SIG-M5 (cell line): Measurements from ENCODE around the gene NPTX2.
"Not testable (repeated sequence)": the region's sequence is repeated elsewhere in the genome, so short reads cannot be mapped to it uniquely, and the experiment has no call there.

Experiments used
- DNase-seq: peaks from one replicate; lab custom pipeline; 2025; lab: John Stamatoyannopoulos, UW

Gene NPTX2, protein sequence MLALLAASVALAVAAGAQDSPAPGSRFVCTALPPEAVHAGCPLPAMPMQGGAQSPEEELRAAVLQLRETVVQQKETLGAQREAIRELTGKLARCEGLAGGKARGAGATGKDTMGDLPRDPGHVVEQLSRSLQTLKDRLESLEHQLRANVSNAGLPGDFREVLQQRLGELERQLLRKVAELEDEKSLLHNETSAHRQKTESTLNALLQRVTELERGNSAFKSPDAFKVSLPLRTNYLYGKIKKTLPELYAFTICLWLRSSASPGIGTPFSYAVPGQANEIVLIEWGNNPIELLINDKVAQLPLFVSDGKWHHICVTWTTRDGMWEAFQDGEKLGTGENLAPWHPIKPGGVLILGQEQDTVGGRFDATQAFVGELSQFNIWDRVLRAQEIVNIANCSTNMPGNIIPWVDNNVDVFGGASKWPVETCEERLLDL

DNA sequence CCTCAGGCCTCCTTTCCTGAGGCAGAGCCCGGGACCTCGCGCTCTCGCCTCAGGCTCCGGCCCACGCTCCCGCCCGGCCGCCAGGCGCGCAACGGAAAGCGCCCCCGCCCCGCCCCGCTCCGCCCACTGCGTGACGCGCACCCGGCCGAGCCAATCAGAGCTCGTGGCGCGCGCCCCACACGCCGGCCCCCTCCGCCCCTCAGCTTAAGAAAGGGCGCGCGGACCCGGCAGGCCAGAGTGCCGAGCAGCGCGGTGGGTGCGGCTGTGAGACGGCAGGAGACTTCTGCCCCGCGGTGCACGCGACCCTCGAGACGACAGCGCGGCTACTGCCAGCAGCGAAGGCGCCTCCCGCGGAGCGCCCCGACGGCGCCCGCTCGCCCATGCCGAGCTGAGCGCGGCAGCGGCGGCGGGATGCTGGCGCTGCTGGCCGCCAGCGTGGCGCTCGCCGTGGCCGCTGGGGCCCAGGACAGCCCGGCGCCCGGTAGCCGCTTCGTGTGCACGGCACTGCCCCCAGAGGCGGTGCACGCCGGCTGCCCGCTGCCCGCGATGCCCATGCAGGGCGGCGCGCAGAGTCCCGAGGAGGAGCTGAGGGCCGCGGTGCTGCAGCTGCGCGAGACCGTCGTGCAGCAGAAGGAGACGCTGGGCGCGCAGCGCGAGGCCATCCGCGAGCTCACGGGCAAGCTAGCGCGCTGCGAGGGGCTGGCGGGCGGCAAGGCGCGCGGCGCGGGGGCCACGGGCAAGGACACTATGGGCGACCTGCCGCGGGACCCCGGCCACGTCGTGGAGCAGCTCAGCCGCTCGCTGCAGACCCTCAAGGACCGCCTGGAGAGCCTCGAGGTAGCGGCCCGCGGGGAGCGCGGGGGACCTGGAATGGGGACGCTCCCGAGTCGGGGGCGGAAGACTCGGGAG, at the start of gene NPTX2:
Gene NPTX2 (plus strand): TSS at position 235 of the 909 bp plus-strand sequence. CDS start 177 bp downstream, at position 412.
- DNase-seq: no peak

DNA sequence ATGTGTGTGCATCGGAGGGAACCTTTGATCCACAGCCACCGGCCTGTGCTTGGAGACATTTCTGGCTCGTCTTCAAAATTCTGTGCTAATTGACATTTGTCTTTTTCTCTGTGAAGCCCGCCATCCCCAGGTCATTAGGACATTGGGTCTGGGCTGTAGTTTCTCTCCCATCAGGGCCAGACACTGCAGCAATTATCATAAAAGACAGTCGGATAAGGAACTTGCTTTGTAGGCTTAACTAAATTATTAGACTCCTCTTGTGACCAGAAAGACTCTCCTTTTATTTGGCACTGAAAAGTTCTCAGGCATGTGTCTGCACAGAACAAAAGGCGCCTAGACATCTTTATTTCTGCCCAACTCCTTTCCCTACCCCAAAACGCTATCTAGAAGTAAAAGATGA, 49.1 kb upstream of the NPTX2 start:
- DNase-seq: no peak

DNA sequence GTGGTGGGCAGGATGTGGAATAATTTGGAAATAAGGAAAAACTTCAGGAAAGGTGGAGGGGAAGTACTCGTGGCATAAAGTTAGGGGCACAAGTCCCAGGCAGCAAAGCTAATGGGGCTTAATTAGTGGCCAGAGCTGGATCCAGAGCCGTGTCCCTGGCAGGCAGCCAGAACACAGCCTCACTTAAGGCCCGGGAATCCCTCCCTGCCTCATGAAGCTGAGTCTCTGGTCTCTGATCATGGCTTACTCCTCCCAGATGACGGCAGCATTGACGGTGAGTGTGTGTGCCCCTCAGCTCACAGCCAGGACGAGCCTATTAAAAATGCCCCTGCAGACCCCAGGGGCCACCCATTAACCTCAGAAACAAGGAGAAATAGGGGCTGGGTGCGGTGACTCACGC, 48.2 kb upstream of the NPTX2 start:
- no peak for DNase-seq

GRCh38 chr7:98569691-98570337, 47.3 kb upstream of the NPTX2 start:
- no peak for DNase-seq

DNA sequence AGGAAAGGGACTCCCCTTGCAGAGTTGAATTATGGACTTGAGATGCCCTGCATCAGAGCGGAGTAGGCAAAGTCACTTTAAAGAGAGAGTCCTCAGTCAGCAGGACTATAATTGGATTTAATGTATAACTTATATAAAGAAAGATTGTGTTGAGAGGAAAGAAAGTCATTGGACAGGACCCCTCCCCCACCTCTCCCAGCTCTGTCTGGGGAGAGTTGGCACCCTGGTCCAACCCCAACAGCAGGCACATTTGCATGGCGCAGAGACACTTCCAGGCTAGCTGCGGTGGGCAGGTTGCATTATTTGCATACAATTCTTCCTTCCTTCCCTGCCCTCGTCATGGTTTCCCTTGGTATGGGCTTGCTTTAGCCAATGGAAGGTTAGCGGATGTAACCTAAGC, 46.1 kb upstream of the NPTX2 start:
- DNase-seq: no peak

GRCh38 chr7:98571986-98572385, 45.1 kb upstream of the NPTX2 start:
- DNase-seq: no peak

GRCh38 chr7:98572716-98573115, 44.4 kb upstream of the NPTX2 start:
- DNase-seq: not testable (repeated sequence)

GRCh38 chr7:98573816-98574215, 43.3 kb upstream of the NPTX2 start:
- DNase-seq: no peak

GRCh38 chr7:98575878-98576277, 41.2 kb upstream of the NPTX2 start:
- DNase-seq: no peak

- no peak for DNase-seq
Observed at GRCh38 chr7:98584830-98585229, 32.3 kb upstream of the NPTX2 start.

DNA sequence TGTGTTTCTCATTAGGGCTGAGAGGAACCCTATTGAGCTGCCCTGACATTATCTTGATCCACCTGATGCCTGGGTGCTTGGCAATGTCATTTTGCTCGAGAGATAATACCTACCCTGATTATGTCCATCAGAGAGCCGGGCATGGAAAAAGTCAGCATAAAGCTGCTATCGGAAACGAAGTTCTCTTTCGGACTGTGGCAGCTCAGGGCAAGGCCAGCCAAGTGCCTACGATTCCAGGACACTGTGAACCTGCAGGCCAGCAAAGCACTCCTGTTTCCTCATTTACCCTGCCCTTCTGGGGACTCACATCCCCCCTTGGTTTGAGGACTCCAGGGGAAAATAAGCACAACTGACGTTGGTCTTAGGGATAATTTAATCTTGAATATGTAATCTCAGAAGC, 25.2 kb upstream of the NPTX2 start:
- DNase-seq: no peak

DNA sequence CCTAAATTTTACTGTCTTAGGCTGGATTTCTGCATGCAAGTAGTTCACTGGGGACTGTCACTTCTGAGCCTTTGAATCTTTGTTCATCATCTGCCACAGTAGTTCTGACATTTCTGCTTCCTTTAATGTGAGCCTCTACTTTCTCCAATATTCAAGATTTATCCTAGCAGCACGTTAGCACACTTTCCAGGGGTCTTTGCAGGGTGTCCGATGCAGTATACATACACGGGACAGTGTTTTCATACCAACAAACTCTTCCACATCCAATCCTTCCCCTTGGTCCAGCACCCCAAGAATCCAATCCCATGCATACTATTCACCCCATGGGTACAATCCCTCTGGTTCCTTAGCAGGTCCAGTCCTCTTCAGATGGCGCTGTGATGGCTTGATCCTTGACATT, 22.7 kb upstream of the NPTX2 start:
- DNase-seq: no peak

DNA sequence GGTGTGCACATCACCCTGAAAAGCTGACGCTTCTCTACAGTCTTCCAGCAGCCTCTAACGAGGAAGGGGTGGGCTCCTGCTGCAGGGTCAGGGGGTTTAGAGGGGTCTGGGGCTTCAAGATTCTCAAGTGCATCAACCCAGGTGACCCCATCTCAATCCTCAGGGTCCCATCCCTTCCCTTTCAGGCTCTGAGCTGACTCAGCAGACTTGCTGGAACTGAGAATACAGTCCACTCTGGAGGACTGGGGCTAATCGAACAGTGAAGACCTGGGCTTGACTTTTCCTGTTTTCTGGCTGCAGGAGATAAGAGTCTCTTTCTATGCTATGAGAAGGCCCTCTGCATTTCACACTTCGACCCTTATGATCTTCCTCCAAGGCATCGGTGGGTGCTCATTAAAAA, 22.3 kb upstream of the NPTX2 start:
- no peak for DNase-seq

DNA sequence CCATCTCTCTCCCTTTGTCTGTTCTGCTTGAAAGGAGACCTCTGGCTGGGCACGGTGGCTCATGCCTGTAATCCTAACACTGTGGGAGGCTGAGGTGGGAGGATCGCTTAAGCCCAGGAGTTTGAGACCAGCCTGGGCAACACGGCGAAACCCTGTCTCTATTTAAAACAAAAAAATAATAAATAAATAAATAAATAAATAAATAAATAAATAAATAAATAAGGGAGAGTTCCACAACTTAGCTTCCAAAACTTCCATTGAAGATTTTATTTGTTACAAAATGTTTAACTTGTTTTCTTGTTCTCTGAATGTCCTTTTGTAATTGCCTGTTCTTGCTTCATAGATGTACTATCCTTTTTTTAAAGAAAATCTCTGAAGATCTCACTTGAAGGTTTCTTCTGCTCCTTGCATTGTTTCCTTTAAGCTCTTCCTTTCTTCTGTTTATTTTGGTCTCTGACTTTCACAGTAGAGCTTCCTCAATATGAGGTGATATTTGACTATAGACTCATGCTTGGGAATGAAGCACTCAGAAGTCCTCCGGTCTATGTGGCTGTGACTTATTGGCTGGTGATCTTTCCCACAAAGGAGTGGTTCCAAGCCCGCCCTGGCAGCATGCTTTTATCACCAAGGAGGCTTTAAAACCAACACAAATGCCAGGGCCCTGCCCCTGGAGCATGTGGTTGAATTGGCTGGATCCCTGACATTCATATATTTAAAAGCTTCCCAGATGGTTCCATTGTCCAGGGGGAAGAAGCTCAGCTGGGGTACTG, 18.1 kb upstream of the NPTX2 start:
- DNase-seq: no peak

GRCh38 chr7:98599886-98600285, 17.2 kb upstream of the NPTX2 start:
- DNase-seq: no peak

GRCh38 chr7:98602755-98603398, 14.2 kb upstream of the NPTX2 start:
- no peak for DNase-seq

DNA sequence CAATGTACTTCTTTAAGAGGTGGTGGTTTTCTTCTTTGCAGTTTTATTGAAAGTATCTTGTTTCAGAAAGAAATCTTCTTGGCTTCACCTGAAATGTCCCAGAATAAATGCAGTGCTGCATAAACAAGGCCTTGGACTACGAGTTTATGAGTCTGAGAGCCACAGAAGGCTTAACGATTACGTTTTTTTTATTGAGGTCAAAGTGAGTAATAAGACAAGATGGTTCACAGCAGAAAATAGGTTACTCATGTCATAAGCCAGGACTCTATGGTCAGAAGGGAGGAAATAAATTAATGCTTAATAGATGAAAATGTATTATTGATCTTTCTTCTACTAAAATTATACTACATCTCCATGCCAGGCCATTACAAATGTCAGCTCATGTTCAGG, 13.7 kb upstream of the NPTX2 start:
- no peak for DNase-seq

- DNase-seq: no peak
Observed at GRCh38 chr7:98613601-98614425, 3.3 kb upstream of the NPTX2 start.

DNA sequence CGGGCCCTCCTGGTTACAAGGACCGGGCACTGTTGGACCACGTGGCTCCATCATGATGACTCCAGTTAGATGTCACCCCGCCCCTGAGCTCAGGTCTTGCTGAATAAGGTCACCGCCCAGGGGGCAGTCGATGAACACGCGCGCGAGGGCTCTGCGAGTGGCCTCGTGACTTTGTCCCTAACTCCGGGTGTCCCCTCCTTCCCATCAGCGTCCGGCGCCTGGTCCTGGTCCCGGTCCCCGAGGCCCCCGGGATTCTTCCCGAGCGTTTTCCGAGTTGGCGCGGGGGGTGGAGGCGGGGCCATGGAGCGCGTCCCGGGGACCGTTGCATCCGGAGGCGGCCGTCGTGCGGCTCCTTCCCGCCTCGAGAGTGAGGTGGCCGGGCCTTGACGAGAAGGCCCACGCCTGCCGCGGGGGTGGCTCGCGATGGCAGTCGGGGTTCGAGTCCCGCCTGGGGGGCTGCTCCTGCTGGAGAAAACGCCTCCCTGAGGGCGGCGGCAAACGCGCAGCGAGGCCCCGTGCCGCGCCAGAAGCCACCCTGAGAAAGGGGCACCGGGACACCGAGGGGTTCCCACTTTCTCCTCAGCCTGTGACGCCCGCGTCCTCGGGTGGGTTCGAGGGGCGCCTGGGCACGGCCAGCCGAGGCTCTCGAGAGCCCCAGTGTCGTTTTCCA, 569 bp upstream of the NPTX2 start:
- DNase-seq: no peak

- DNase-seq: no peak
Observed at GRCh38 chr7:98617960-98618418, 904 bp downstream of the NPTX2 start.
